ENCODE data around the gene SSH2. TPM values are rescaled to one million over a fixed set of nuclear protein-coding genes. Genes with fewer than 3 reads are reported as not detected.

SSH2 gene
- total and polyA plus RNA-seq, 9 of the 15 experiments (the other 6 are each of a cell fraction or from before 2014, with no cell fraction given): 3.9 to 16.1 (median 10.2) TPM

DNA sequence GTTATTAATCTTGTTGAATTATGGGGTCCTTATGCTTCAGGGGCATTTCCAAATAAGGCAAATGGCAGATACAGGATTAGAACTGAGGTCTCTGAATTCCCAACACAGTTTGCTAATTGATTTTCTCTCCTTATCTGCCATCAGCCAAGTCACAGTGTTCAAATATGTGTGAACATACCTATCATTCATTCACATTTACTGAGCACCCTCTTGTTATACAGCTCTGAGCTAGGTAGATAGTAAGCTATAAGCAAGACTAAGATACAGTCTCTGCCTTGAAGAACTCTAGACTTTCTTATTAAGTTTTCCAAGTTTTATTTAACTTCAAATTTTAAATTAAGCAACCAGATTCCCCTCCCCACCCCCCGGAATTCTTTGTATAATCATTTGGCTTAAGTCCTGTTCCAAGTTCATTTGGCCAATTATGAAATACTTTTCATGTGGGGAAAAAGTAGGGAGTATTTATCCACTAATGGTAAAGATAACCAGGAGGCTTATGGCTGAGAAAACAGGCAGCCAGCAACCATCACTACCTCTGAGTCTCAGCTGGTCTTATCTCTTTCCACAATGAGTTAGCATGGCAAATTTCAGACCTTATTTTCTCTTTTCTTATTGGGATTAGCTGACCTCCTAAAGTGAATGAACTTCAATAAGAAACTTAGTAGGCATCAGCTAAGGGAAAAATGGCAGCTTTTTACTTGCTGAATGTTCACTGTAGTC lies 275.9 kb downstream of the SSH2 start:
- ATAC-seq (peak; percentile 88), FAIRE-seq (peak; percentile 80), DNase-seq (ENCODE audit: extremely low read depth in 1 of 4, low spot score in 3 of 4) (peak; percentile 50 to 69 (median 60))
- H3K4me3 ChIP-seq: no peak overlapping the region
- BruUV-seq (replicated peaks): no TSS peak
- peaks cover 5 to 27% of the 10 kb centered on the region in 2 experiments; a peak in 4 of 5 replicates for H3K4me1 ChIP-seq (replicated peaks in 1 of 2; ENCODE audit: control insufficient read depth in 2 of 2, insufficient read depth in 2 of 2, low read length in 2 of 2)
- peak overlapping the region; percentile 47 for H2AFZ ChIP-seq (ENCODE audit: low read depth, low read length)
- peak overlapping the region in 1 of 2 experiments; percentile 46; a peak in 2 of 4 replicates for H3K9ac ChIP-seq (ENCODE audit: insufficient read depth in 1 of 2, low read depth in 2 of 2, low read length in 2 of 2)
- H4K20me1 ChIP-seq (replicated peaks; ENCODE audit: control insufficient read depth, insufficient read depth, low read length): no peaks in the 10 kb centered on the region
- no peaks in the 10 kb centered on the region for H3K36me3 ChIP-seq (ENCODE audit: control insufficient read depth, insufficient read depth, low read length)
- in situ Hi-C loops (cut with MboI): no loop called here
- ChIA-PET CTCF (ENCODE audit: low intra/inter-chr PET ratio) (no interaction called here), POLR2A (interaction anchor here (0.9 to 2.0 kb wide), 8 partner anchors 8 to 45 kb away, joined by 3 to 8 read pairs (median 5); no protein-coding TSS in a partner anchor)
- H3K27me3 ChIP-seq (ENCODE audit: control insufficient read depth in 2 of 2, insufficient read depth in 2 of 2, low read length in 2 of 2): no peaks in the 10 kb centered on the region
- intact Hi-C loops (cut with micrococcal nuclease): no loop called here
- 0% methylated on average over 1 of the region's 1 CpG for WGBS (ENCODE audit: insufficient coverage, low coverage, missing lambda C conversion rate)
- no peaks in the 10 kb centered on the region for H3K79me2 ChIP-seq (ENCODE audit: control insufficient read depth, insufficient read depth, low read length)
- no peaks in the 10 kb centered on the region for H3K9me1 ChIP-seq (ENCODE audit: control insufficient read depth, insufficient read depth, low read length)
- no peaks in the 10 kb centered on the region for H3K9me3 ChIP-seq (replicated peaks; ENCODE audit: control insufficient read depth, insufficient read depth, low read depth, low read length)
- H3K4me2 ChIP-seq (ENCODE audit: insufficient read depth, low read length): peak overlapping the region; percentile 48
- H3K27ac ChIP-seq (ENCODE audit: extremely low read depth, low read depth, low read length): peak overlapping the region; percentile 81
- TF ChIP-seq SREBF2 (CRISPR knock-in tag; IDR thresholded peaks at IDR 0.05): no peak; the same call in 1 of the 2 replicates
- no peak for TF ChIP-seq SMARCB1 (IDR thresholded peaks at IDR 0.05; ENCODE audit: insufficient read length, low read depth)
- no peak for TF ChIP-seq XRCC3 (IDR thresholded peaks at IDR 0.05)
- TF ChIP-seq, protein P1, sequence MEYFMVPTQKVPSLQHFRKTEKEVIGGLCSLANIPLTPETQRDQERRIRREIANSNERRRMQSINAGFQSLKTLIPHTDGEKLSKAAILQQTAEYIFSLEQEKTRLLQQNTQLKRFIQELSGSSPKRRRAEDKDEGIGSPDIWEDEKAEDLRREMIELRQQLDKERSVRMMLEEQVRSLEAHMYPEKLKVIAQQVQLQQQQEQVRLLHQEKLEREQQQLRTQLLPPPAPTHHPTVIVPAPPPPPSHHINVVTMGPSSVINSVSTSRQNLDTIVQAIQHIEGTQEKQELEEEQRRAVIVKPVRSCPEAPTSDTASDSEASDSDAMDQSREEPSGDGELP (CRISPR knock-in tag; IDR thresholded peaks at IDR 0.05; ENCODE audit: borderline replicate concordance): peak; percentile 37; the same call in 1 of the 2 replicates
- TF ChIP-seq, protein P2, sequence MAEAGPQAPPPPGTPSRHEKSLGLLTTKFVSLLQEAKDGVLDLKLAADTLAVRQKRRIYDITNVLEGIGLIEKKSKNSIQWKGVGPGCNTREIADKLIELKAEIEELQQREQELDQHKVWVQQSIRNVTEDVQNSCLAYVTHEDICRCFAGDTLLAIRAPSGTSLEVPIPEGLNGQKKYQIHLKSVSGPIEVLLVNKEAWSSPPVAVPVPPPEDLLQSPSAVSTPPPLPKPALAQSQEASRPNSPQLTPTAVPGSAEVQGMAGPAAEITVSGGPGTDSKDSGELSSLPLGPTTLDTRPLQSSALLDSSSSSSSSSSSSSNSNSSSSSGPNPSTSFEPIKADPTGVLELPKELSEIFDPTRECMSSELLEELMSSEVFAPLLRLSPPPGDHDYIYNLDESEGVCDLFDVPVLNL (CRISPR knock-in tag; IDR thresholded peaks at IDR 0.05; ENCODE audit: low read depth): no peak
- TF ChIP-seq LCOR (CRISPR knock-in tag; IDR thresholded peaks at IDR 0.05): no peak
- TF ChIP-seq RNF2 (IDR thresholded peaks at IDR 0.05): no peak
- TF ChIP-seq ZBTB8A (IDR thresholded peaks at IDR 0.05; ENCODE audit: partially characterized antibody): no peak
- TF ChIP-seq, protein P3, sequence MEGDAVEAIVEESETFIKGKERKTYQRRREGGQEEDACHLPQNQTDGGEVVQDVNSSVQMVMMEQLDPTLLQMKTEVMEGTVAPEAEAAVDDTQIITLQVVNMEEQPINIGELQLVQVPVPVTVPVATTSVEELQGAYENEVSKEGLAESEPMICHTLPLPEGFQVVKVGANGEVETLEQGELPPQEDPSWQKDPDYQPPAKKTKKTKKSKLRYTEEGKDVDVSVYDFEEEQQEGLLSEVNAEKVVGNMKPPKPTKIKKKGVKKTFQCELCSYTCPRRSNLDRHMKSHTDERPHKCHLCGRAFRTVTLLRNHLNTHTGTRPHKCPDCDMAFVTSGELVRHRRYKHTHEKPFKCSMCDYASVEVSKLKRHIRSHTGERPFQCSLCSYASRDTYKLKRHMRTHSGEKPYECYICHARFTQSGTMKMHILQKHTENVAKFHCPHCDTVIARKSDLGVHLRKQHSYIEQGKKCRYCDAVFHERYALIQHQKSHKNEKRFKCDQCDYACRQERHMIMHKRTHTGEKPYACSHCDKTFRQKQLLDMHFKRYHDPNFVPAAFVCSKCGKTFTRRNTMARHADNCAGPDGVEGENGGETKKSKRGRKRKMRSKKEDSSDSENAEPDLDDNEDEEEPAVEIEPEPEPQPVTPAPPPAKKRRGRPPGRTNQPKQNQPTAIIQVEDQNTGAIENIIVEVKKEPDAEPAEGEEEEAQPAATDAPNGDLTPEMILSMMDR (IDR thresholded peaks at IDR 0.05 in 2 of 3, conservative IDR thresholded peaks at IDR 0.05 in 1 of 3; ENCODE audit: insufficient read depth in 2 of 3, low read depth in 1 of 3, low read length in 3 of 3): no peak
- peak; percentile 64 for TF ChIP-seq MAFG (tag; conservative IDR thresholded peaks at IDR 0.05)
- TF ChIP-seq, protein P4, sequence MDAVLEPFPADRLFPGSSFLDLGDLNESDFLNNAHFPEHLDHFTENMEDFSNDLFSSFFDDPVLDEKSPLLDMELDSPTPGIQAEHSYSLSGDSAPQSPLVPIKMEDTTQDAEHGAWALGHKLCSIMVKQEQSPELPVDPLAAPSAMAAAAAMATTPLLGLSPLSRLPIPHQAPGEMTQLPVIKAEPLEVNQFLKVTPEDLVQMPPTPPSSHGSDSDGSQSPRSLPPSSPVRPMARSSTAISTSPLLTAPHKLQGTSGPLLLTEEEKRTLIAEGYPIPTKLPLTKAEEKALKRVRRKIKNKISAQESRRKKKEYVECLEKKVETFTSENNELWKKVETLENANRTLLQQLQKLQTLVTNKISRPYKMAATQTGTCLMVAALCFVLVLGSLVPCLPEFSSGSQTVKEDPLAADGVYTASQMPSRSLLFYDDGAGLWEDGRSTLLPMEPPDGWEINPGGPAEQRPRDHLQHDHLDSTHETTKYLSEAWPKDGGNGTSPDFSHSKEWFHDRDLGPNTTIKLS (IDR thresholded peaks at IDR 0.05; ENCODE audit: borderline replicate concordance, low read depth): no peak
- TF ChIP-seq, protein P5, sequence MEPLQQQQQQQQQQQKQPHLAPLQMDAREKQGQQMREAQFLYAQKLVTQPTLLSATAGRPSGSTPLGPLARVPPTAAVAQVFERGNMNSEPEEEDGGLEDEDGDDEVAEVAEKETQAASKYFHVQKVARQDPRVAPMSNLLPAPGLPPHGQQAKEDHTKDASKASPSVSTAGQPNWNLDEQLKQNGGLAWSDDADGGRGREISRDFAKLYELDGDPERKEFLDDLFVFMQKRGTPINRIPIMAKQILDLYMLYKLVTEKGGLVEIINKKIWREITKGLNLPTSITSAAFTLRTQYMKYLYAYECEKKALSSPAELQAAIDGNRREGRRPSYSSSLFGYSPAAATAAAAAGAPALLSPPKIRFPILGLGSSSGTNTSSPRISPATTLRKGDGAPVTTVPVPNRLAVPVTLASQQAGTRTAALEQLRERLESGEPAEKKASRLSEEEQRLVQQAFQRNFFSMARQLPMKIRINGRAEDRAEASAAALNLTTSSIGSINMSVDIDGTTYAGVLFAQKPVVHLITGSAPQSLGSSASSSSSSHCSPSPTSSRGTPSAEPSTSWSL (CRISPR knock-in tag; IDR thresholded peaks at IDR 0.05; ENCODE audit: borderline replicate concordance): no peak
